Measurements from ENCODE around the gene RUBCNL.

- no peak for TF ChIP-seq CTCF (IDR thresholded peaks at IDR 0.05)
- TF ChIP-seq EP300 (IDR thresholded peaks at IDR 0.05) = no peak
These were observed 18.4 kb upstream of the RUBCNL start for GRCh38 chr13:46405457-46405856.
